Activated CD4-positive, CD25-positive, alpha-beta regulatory T cell (primary cell): ENCODE data around the gene SAMD4A.

Experiments used
- DNase-seq, 4 experiments: peaks; one replicate each; lab custom pipeline; 2025; lab: John Stamatoyannopoulos, UW

The SAMD4A gene

DNA sequence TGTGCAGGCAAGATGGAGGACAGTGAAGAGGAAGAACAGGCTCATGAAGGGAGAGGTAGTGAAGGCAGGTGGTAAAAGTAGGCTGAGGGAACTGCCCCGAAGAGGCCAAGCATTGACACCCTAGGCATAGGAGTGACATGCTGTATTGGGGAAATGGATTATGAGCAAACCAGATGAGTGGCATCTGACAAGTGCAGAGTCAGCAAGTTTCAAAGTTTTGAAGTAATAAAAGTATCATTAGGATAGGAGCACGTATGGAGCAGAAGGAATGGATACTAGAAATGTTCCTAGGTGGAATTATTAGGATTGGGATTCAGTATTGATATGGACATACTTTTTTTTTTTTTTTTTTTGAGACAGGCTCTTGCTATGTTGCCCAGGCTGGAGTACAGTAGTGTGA is 139.8 kb downstream of the SAMD4A start:
- DNase-seq: no peak

DNA sequence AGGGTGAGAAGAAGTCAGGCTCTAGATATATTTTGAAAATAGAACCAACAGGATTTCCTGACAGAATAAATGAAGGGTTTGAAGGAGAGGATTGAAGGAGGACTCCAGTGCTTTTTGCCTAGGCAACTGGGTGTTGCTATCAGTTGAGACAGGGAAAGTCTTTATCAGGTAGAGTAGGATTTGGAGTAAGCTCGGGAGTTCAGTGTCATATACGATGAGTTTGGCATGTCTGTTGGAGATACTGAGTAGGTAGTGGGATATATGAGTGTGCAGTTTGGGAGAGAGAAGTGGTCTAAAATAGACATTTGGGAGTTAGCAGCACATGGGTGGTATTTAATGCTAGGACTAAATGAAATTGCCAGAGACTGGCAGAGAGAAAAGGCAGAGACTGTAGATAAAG is 141.2 kb downstream of the SAMD4A start:
- DNase-seq: no peak

DNA sequence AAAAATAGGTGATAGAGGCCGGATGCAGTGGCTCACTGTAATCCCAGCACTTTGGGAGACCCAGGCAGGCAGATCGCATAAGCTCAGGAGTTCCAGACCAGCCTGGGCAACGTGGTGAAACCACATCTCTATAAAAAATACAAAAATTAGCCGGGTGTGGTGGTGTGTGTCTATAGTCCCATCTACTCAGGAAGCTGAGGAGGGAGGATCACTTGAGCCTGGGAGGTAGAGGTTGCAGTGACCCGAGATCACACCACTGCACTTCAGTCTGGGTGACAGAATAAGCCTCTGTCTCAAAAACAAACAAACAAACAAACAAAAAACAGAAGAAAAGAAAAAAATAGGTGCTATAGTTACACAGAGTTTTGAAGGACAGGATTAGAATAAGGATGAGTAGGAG is 142.1 kb downstream of the SAMD4A start:
- no peak for DNase-seq

DNA sequence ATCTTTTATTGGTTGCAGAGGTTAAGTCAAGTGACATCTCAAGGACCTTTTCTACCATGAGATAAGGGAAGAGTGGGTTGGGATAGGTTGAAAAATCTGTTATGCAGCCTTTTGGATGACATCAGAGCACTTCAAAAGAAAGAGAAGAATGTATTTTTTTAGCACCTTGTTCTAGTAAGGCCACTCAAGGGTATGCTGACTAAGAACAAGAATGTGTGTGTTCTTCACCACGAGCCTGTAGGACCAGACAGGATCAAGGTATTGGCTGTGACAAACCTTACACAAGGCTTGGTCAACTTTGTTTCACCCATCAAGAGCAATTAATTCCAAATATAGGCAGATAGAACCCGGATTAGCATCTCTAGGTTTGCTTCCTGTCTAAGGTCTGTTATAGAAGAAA is 142.5 kb downstream of the SAMD4A start:
- DNase-seq: no peak

DNA sequence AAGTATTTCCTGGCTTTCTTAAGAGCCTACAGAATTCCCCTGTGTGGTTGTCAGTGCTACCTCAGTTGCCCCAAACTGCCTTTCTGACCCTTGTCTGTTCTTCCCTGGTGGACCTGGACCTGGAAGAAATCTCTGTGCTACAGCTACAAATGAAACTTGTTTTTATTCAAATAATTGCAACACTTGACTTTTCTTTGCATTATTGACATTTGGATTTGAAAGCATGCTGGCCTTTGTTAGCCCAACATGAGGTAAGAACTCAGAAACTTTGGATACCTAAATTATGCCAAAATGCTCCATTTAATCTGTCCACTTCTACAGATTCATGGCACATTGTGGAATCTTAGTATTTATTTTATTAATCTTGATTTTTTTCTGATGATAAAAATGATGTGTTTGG is 142.9 kb downstream of the SAMD4A start:
- DNase-seq: no peak

DNA sequence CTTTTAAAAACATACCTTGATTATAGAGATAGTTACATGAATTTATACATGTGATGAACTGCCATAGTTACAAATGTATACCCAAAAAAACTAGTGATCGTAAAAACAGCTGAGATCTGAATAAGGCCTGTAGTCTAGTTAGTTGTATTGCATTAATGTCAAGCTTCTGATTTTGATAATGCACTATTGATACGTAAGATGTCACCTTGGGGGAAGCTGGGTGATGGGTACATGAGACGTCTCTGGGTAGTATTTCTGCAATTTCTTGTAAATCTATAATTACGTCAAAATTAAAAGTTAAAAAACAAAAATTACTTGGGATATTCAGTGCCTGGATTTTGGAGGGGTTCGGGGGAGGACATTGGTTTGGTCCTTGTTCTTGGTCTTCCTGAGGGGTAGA is 144.4 kb downstream of the SAMD4A start:
- no peak for DNase-seq

DNA sequence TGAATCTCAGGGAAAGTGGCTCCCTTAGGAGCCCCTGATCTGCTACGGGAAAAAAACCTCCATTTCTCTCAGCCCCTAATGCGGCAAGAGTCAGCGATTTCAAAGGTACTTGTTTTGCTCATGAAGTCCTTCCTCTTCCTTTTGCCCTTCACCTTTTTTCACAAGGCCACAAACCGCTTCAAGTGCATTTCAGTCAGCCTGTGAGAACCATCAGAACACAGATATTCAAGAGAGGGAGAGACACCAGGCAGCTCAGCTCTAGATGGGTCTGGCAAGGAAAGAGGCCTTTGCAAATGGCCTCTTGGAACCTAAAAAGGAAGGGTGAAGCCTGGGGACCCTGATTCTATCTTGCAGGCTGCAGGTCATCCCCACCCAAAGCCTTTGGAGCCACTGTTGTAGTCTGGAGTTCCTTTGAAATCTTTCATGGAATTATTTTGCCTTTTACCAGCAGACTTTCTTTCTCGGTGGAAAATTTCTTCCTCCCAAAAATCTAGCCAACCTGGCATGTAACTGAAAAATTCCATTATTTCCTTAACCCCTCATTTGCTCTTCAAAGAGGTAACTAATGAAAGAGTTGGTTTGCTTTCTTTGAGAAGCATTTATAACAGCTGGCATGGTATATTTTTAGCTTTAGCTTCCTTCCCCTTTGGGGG is 145.0 kb downstream of the SAMD4A start:
- no peak for DNase-seq

DNA sequence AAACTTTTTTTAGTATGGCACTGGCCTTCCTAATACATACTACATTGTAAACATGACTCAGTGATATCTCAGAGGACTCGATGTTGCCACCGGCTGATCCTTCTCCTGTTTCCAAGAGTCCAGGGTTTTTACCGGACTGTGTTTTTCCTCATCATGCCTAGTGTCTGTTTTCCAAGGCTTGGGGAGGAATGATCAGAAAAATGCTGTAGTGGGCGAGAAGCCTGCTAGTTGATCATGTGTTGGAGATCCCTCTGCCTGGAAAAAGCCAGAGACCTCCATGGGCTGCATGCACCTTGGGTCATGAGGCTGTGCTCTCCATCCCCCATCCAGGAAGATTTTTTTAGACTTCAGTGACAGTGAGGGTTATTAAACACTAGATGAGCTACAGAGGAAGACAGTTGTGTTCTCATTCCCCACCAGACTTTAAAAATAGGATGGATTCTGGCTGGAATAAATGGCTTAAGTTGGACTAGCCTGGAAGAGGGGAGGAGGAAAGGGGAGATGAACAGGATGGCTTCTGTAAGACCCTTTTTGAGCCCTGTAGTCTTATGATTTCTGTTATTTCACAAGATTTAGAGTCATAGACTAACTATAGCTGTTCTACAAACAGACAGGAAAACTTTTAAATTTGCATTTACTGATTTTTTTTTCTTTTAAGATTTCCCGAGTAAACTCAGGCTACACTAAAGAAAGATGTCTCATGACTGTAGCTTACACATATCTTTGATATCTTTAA is 145.7 kb downstream of the SAMD4A start:
- no peak for DNase-seq

GRCh38 chr14:54713379-54713778 is 146.5 kb downstream of the SAMD4A start:
- DNase-seq: no peak

DNA sequence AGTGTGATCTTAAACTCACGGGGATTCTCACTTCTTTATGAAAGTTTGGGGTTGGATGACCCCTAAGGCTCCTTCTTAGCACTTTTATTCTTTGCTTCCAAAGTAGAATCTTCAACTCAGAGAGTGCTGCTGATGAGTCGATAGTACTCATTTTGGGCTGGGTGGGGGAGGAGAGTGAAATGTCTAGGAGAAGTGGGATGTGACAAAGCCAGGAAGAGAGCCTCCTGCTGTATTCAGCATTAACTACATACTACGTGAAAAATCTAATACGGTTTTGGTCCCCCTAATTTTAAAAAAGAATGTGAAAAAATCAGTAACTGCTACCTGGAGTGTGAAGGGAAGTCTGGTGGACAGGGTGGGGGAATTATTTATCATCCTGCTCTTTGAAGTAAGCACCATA is 148.3 kb downstream of the SAMD4A start:
- no peak for DNase-seq

- no peak for DNase-seq
These were observed 148.9 kb downstream of the SAMD4A start for GRCh38 chr14:54715811-54716210.

DNA sequence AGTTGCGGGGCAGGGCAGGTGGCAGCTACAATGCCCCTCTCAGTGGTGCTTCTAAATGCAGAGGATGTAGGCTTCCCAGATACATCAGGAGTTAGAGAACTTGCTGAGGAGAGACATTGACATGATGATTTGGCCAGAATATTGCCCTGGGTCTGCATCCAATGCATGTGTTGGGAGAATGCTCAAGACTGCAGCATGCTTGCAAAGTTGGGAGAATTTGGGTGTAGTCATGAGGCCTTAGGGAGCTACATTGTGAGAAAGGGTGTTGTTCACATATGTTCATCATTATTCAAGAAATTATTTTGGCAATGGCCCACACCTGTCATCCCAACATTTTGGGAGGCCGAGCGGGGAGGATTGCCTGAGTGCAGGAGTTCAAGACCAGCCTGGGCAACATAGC is 149.9 kb downstream of the SAMD4A start:
- no peak for DNase-seq

DNA sequence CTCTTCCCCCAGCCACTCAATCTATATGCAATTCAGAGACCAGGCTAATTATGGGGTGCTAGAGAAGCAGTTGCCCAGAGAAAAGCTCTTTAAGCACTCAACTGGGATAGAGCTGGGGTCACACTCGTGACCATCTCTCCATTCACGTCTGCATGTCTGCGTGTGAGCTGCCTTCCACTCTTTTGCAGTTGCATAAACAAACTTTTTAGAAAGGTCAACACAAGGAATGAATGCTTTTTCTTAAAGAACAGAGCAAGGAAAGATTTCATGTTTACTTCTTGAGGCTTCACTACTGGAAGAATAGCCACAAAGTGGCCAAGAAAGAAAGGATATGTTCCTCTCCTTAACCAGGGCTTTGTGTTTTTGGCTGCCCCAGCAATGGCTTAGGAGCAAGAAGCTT is 151.1 kb downstream of the SAMD4A start:
- DNase-seq: no peak

DNA sequence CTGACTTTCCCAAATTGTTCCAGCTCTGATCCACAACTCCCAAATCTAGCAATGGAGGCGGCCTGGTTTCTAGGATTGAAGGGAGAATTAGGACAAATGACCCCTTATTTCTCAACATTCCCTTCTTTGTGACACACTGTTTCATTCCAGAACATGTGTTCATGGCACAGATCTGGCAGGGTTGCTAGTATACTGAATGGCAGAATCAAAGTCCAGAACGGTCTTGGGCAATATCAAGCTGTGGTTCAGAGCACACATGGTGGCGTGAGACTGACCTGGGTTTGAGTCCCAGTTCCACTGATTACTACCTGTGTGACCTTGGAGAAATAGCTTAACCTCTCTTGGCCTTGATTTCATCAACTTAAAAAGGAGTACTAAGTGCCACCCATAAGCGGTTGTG is 152.5 kb downstream of the SAMD4A start:
- DNase-seq: no peak

DNA sequence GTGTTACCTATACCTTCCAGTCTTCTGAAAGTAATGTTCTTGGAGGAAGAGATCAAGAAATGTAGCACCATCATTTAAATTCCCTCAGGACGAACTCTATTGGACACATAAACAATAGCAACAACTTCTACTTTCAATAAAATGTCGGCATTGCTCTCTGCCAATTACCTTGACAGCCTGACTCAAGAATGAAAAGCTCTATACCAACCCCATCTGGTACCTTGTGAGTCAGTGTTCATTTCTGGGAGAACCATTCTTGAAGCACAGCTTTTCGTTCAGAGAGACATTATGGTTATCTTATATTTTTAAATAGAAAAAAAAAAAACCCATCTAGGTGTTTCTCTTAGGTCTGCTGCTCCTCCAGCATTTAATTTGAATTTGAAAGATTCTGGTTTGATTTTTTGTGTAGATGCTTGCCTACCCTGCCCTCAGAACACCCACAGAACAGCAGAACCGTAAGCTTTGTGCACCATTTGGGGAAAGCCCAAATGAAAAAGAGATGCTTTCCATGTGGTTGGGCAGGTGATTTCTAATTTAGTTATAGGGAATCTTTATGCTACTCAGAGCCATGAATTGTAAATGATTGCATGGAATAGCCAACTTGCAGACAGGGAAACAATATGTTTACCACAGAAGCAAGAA is 156.0 kb downstream of the SAMD4A start:
- DNase-seq: no peak

DNA sequence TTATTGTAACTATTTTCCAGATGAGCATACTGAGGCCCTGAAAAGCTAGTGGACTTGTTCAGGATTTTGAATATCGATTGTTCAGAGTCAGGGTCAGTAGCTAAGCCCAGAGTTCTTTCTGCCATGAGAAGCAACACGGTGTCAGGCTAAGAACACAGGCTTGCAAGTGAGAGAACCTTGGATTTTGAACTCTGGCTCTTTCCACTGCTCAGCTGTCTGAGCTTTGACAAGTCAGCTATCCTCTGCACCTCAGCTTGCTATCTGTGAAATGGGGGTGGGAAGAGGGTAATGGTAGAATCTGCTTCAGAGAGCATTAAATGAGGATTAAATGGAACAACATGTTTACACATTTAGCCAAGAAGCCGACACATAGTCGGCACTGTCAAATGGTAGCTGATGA is 157.2 kb downstream of the SAMD4A start:
- no peak for DNase-seq

- no peak for DNase-seq
These were observed 157.9 kb downstream of the SAMD4A start for GRCh38 chr14:54724676-54725325.

DNA sequence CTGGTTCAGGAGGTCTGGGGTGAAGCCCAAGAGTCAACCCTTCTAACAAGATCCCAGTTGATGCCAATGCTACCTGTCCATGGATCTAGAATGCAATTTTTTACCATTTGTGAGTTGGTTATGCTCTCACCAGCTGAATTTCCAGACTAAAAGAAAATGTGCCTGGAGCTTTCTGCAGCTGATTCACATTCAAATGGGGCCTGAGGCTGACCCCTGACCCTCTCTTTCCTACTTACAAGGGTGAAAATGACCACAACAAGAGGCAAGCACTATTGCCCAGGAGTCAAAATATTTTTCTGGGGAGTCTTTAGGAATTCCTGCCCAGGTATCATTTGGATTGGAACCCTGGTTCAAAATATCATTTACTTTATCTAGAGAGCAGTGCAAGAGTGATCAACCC is 159.1 kb downstream of the SAMD4A start:
- DNase-seq: no peak

GRCh38 chr14:54727929-54728328 is 161.0 kb downstream of the SAMD4A start:
- no peak for DNase-seq

GRCh38 chr14:54728700-54729527 is 162.0 kb downstream of the SAMD4A start:
- DNase-seq: no peak

DNA sequence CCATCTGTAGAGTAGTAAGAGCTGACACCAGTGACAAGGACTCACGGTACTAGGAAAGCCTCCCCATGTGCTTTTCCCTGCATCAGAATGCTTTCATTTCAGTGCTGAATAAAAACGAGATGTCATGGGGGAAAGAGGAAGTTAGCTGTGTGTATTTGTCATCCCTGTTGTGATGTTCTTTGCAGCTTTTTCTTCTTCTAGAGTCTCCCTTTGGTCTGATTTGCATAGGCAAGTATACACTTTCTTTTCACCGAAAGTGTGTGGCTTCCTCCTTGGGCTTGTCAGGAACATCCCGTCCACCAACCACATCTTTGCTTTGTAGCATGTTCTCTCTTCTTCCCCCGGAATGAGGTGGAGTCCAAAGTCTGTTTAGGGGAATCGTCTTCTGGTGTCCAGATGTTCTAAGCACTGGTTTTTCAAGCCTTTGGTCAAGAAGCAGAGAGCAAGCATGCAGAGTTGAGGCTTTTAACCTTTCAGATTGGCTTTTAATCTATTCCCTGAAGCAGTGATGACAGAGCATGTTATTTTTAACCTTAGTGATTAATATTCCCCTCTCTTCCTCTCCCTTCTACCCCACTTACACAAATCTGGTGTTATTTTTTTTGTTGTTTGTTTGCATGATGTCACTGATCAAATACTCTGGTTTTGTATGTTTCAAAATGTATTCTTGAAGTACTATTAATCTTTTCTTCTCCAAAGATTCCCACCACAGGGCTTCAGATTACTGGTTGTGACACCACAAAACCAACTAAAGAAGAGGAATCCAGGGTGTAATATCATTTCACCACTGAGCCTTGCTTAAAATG is 163.4 kb downstream of the SAMD4A start:
- peak in 1 of 4 experiments; percentile 2 for DNase-seq
